ENCODE measurements around the gene SLC12A5.
A peak's percentile ranks its signal among the peaks of the same experiment; 100 is the strongest.
"Not testable (repeated sequence)": the region's sequence is repeated elsewhere in the genome, so short reads cannot be mapped to it uniquely, and the experiment has no call there.

Gene SLC12A5

DNA sequence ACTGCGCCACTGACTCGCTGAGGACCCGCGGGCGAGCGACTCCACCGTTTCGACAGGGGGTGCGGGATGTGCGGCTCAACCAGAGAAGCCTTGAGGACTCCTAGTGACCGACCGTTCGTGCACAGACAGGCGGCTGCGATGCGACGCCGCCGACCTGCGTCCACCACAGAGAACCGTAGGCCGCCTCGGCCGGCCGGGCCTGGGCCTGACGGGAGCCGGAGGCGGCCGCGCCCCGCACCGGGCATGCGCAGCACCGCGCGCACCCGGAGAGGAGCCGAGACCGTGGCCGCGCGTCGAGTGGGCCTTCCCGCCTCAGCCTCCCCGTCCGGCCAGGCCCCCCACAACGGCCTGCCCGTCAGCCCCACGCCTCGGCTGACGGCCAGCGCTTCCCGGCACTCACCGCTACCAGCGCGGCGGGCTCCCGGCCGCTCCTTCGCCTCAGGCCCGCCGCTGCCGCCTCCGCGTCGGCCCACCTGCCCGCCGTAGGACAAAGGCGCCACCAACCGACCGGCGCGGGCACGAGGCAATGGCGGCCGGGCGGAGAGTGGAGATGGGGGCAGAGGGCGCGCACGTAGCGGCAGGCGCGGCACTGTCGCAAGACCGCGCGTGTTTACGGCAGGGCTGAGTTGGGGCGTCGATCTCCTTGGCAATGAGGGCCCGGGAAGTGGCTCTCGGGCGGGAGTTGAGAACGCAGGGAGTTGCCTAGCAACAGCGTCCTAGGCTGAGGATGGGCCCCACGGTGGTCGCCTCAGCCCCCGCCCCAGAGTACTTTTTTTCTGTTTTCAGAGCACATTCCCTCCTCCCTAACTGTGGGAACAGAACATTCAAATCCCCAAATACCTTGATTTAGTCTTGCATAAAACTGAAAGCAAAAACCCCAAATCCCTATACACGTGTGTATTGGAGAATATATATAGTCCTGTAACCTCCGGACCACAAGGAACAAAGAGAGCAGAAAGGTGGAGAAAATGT lies 60.7 kb downstream of the SLC12A5 start, which contains the start of gene NCOA5:
NCOA5 (minus strand) TSS at position 546 of the 972 bp plus-strand sequence. CDS start 10,538 bp downstream, outside the sequence.
- Histone ChIP-seq H3K9me3 (ENCODE audit: control insufficient read depth, insufficient read depth, low read length) (no peaks in the 10 kb centered on the region), H3K4me3 (ENCODE audit: low read depth, low read length) (peak within 1 kb of the TSS; percentile 89), H3K9ac (ENCODE audit: low read depth, low read length) (peak within 1 kb of the TSS; percentile 90), H3K4me1 (ENCODE audit: control insufficient read depth, insufficient read depth, low read length) (peaks cover 3% of the 10 kb centered on the region), H3K36me3 (ENCODE audit: control insufficient read depth, insufficient read depth, low read length) (no peaks in the 10 kb centered on the region), H3K27me3 (ENCODE audit: control insufficient read depth, insufficient read depth, low read length) (peaks cover 17% of the 10 kb centered on the region)

DNA sequence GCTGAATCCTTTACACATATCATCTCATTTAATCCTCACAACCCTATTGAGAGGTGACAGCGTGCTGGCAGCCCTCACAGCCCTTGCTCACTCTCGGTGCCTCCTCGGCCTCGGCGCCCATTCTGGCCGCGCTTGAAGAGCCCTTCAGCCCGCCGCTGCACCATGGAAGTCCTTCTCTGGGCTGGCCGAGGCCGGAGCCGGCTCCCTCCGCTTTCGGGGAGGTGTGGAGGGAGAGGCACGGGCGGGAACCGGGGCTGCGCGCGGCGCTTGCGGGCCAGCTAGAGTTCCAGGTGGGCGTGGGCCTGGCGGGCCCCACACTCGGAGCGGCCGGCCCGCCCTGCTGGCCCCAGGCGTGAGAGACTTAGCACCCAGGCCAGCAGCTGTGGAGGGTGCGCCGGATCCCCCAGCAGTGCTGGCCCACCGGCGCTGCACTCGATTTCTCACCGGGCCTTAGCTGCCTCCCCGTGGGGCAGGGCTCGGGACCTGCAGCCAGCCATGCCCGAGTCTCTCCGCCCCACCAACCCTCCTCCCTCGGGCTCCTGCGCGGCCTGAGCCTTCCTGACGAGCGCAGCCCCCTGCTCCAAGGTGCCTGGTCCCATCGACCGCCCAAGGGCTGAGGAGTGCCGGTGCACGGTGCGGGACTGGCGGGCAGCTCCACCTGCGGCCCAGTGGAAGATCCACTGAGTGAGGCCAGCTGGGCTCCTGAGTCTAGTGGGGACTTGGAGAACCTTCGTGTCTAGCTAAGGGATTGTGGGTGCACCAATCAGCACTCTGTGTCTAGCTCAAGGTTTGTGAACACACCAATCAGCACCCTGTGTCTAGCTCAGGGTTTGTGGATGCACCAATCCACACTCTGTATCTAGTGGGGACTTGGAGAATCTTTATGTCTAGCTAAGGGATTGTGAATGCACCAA lies 62.9 kb downstream of the SLC12A5 start:
- not testable (repeated sequence) for H3K9me3 ChIP-seq (ENCODE audit: control insufficient read depth, insufficient read depth, low read length); H3K9ac ChIP-seq (ENCODE audit: low read depth, low read length); H3K4me1 ChIP-seq (ENCODE audit: control insufficient read depth, insufficient read depth, low read length); H3K36me3 ChIP-seq (ENCODE audit: control insufficient read depth, insufficient read depth, low read length)
- Histone ChIP-seq H3K27me3 (ENCODE audit: control insufficient read depth, insufficient read depth, low read length) (peaks cover 17% of the 10 kb centered on the region), H3K4me3 (ENCODE audit: low read depth, low read length) (peak overlapping the region; percentile 45)

- Histone ChIP-seq H3K9me3 (ENCODE audit: control insufficient read depth, insufficient read depth, low read length) (no peaks in the 10 kb centered on the region), H3K36me3 (ENCODE audit: control insufficient read depth, insufficient read depth, low read length) (no peaks in the 10 kb centered on the region), H3K9ac (ENCODE audit: low read depth, low read length) (no peak overlapping the region), H3K27me3 (ENCODE audit: control insufficient read depth, insufficient read depth, low read length) (peaks cover 20% of the 10 kb centered on the region), H3K4me1 (ENCODE audit: control insufficient read depth, insufficient read depth, low read length) (peaks cover 3% of the 10 kb centered on the region), H3K4me3 (ENCODE audit: low read depth, low read length) (no peak overlapping the region)
These were observed 64.5 kb downstream of the SLC12A5 start for GRCh38 chr20:46093531-46093930.

DNA sequence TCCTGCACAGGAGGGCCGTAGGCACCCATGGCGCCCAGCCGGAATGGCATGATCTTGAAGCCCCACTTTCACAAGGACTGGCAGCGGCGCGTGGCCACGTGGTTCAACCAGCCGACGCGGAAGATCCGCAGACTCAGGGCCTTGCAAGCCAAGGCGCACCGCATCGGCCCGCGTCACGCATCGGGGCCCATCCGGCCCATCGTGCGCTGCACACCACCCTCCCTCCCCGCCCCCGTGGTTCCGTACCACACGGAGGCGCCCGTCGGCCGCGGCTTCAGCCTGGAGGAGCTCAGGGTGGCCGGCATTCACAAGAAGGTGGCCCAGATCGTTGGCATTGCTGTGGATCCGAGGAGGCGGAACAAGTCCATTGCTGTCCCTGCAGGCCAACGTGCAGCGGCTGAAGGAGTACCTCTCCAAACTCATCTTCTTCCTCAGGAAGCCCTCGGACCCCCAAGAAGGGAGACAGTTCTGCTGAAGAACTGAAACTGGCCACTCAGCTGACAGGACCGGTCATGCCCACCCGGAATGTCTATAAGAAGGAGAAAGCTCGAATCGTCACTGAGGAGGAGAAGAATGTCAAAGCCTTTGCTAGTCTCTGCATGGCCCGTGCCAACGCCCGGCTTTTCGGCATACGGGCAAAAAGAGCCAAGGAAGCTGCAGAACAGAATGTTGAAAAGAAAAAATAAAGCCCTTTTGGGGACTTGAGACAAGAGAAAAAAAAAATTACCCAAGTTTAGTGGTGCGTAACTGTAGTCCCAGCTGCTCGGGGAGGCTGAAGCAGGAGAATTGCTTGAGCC lies 70.7 kb downstream of the SLC12A5 start:
- no peak overlapping the region for H3K9ac ChIP-seq (ENCODE audit: low read depth, low read length)
- peak overlapping the region; percentile 26 for H3K4me3 ChIP-seq (ENCODE audit: low read depth, low read length)
- peaks cover 35% of the 10 kb centered on the region for H3K27me3 ChIP-seq (ENCODE audit: control insufficient read depth, insufficient read depth, low read length)
- H3K4me1 ChIP-seq (ENCODE audit: control insufficient read depth, insufficient read depth, low read length): no peaks in the 10 kb centered on the region
- no peaks in the 10 kb centered on the region for H3K36me3 ChIP-seq (ENCODE audit: control insufficient read depth, insufficient read depth, low read length)
- no peaks in the 10 kb centered on the region for H3K9me3 ChIP-seq (ENCODE audit: control insufficient read depth, insufficient read depth, low read length)

DNA sequence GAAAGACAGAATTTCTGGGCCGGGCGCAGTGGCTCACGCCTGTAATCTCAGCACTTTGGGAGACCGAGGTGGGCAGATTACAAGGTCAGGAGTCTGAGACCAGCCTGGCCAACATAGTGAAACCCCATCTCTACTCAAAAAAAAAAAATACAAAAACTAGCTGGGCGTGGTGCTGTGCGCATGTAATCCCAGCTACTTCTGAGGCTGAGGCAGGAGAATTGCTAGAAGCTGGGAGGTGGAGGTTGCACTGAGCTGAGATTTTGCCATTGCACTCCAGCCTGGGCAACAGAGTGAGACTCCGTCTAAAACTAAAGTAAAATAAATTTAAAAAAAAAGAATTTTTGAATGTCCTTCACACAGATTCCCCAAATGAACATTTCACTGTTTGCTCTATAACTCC lies 71.4 kb downstream of the SLC12A5 start:
- not testable (repeated sequence) for H3K4me1 ChIP-seq (ENCODE audit: control insufficient read depth, insufficient read depth, low read length); H3K4me3 ChIP-seq (ENCODE audit: low read depth, low read length); H3K36me3 ChIP-seq (ENCODE audit: control insufficient read depth, insufficient read depth, low read length); H3K9me3 ChIP-seq (ENCODE audit: control insufficient read depth, insufficient read depth, low read length); H3K9ac ChIP-seq (ENCODE audit: low read depth, low read length)
- peaks cover 35% of the 10 kb centered on the region for H3K27me3 ChIP-seq (ENCODE audit: control insufficient read depth, insufficient read depth, low read length)

GRCh38 chr20:46100988-46101387 lies 72.0 kb downstream of the SLC12A5 start:
- Histone ChIP-seq H3K36me3 (ENCODE audit: control insufficient read depth, insufficient read depth, low read length) (no peaks in the 10 kb centered on the region), H3K9me3 (ENCODE audit: control insufficient read depth, insufficient read depth, low read length) (no peaks in the 10 kb centered on the region), H3K4me3 (ENCODE audit: low read depth, low read length) (no peak overlapping the region), H3K9ac (ENCODE audit: low read depth, low read length) (no peak overlapping the region), H3K4me1 (ENCODE audit: control insufficient read depth, insufficient read depth, low read length) (no peaks in the 10 kb centered on the region), H3K27me3 (ENCODE audit: control insufficient read depth, insufficient read depth, low read length) (peaks cover 35% of the 10 kb centered on the region)

- Histone ChIP-seq H3K27me3 (ENCODE audit: control insufficient read depth, insufficient read depth, low read length) (peaks cover 35% of the 10 kb centered on the region), H3K9ac (ENCODE audit: low read depth, low read length) (no peak overlapping the region), H3K9me3 (ENCODE audit: control insufficient read depth, insufficient read depth, low read length) (no peaks in the 10 kb centered on the region), H3K36me3 (ENCODE audit: control insufficient read depth, insufficient read depth, low read length) (no peaks in the 10 kb centered on the region), H3K4me1 (ENCODE audit: control insufficient read depth, insufficient read depth, low read length) (no peaks in the 10 kb centered on the region), H3K4me3 (ENCODE audit: low read depth, low read length) (no peak overlapping the region)
These were observed 72.9 kb downstream of the SLC12A5 start for GRCh38 chr20:46101957-46102356.

DNA sequence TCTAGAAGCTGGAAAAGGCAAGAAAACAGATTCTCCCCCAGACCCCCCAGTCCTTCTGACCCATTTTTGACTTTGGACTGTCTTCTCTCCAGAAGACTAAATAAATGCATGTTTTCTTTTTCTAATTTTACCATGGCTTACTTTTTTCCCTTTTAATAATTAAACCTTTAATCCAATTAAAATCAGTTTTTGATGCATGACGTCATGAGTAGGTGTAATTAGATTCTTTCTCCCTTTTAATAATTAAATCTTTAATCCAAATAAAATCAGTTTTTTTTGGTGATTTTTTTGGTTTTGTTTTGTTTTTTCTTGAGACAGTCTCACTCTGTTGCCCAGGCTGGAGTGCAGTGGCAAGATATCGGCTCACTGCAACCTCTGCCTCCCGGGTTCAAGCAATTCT lies 73.9 kb downstream of the SLC12A5 start:
- Histone ChIP-seq H3K9ac (ENCODE audit: low read depth, low read length) (no peak overlapping the region), H3K9me3 (ENCODE audit: control insufficient read depth, insufficient read depth, low read length) (no peaks in the 10 kb centered on the region), H3K4me3 (ENCODE audit: low read depth, low read length) (no peak overlapping the region), H3K27me3 (ENCODE audit: control insufficient read depth, insufficient read depth, low read length) (peaks cover 32% of the 10 kb centered on the region), H3K36me3 (ENCODE audit: control insufficient read depth, insufficient read depth, low read length) (no peaks in the 10 kb centered on the region), H3K4me1 (ENCODE audit: control insufficient read depth, insufficient read depth, low read length) (no peaks in the 10 kb centered on the region)

GRCh38 chr20:46104262-46104661 lies 75.2 kb downstream of the SLC12A5 start:
- peaks cover 26% of the 10 kb centered on the region for H3K27me3 ChIP-seq (ENCODE audit: control insufficient read depth, insufficient read depth, low read length)

DNA sequence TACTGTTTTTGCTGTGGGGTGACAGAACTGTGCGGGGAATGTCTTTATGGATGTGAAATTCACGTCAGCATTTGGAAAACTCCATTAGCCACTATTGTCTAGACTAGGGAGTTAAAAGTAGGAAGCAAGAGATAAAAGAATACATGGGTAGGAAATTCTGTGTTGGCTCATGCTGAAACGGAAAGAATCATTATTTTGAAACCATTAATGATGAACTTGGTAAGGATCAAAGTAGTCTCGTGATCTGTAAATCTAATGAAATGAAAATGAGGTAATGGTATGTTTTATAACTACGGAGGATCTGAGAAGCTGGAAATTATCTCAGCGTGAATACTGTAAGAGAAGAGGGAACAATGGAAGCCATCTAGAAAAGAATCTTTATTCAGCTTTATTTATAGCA lies 78.0 kb downstream of the SLC12A5 start:
- no peak overlapping the region for H3K9ac ChIP-seq (ENCODE audit: low read depth, low read length)
- no peak overlapping the region for H3K4me3 ChIP-seq (ENCODE audit: low read depth, low read length)
- peaks cover 15% of the 10 kb centered on the region for H3K27me3 ChIP-seq (ENCODE audit: control insufficient read depth, insufficient read depth, low read length)
- no peaks in the 10 kb centered on the region for H3K36me3 ChIP-seq (ENCODE audit: control insufficient read depth, insufficient read depth, low read length)
- H3K9me3 ChIP-seq (ENCODE audit: control insufficient read depth, insufficient read depth, low read length): no peaks in the 10 kb centered on the region
- no peaks in the 10 kb centered on the region for H3K4me1 ChIP-seq (ENCODE audit: control insufficient read depth, insufficient read depth, low read length)

More at GRCh38 chr20:46104262-46104661, 75.2 kb downstream of the SLC12A5 start:
- Histone ChIP-seq H3K4me1 (ENCODE audit: control insufficient read depth, insufficient read depth, low read length) (no peaks in the 10 kb centered on the region), H3K4me3 (ENCODE audit: low read depth, low read length) (no peak overlapping the region), H3K36me3 (ENCODE audit: control insufficient read depth, insufficient read depth, low read length) (no peaks in the 10 kb centered on the region), H3K9ac (ENCODE audit: low read depth, low read length) (no peak overlapping the region), H3K9me3 (ENCODE audit: control insufficient read depth, insufficient read depth, low read length) (no peaks in the 10 kb centered on the region)

GRCh38 chr20:46108435-46108841 lies 79.4 kb downstream of the SLC12A5 start:
- H3K9me3 ChIP-seq (ENCODE audit: control insufficient read depth, insufficient read depth, low read length): no peaks in the 10 kb centered on the region
- no peaks in the 10 kb centered on the region for H3K36me3 ChIP-seq (ENCODE audit: control insufficient read depth, insufficient read depth, low read length)
- no peak overlapping the region for H3K4me3 ChIP-seq (ENCODE audit: low read depth, low read length)
- peaks cover 18% of the 10 kb centered on the region for H3K27me3 ChIP-seq (ENCODE audit: control insufficient read depth, insufficient read depth, low read length)
- H3K9ac ChIP-seq (ENCODE audit: low read depth, low read length): no peak overlapping the region
- no peaks in the 10 kb centered on the region for H3K4me1 ChIP-seq (ENCODE audit: control insufficient read depth, insufficient read depth, low read length)

Data from iPS-15b (cell line).